IPS-NIHi7 (cell line): ENCODE data around the gene ZSCAN26.
A peak's percentile ranks its signal among the peaks of the same experiment; 100 is the strongest.

ENCODE experiments used
- DNase-seq: peaks from one replicate; pipeline ENCODE4 v3.0.0; 2012; ENCODE audit warnings: mixed read lengths; ENCODE audit errors: extremely low spot score

ZSCAN26 gene

DNA sequence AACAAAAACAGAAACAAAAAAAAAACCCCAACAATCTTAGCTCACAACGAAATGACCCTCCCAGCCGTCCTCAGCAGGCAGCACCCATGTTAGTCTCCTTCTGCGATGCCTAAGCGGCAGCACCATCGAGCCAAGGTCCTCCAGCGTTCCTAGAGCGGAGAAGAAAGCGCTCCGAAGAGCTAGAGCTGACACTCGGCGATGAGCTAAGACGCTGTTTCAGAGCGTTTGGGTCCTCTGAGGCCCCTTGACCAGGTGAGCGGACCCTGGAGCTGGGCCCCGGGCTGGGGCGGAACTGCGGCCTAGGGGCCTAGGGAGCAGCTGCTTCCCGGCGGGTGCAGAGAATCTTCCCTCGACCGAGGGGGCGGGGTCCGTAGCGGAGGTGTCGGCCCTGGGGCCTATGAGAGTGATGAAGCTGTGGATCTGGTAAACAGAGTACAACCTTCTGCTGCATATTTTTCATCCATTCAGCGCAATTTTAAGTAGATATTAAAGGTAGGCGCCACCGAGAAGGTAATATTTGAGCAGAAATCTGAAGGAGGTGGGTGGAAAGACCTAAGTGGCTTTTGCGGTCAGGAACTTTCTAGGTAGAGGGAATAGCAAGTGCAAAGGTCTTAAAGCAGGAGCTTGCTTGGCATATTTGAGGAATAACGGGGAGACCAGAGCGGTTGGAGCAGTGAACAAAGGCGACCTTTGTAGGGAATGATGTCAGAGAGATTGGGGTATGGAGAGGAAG is at the start of gene ZSCAN26:
Gene ZSCAN26 (plus strand): TSS at position 182 of the 733 bp plus-strand sequence. CDS start 4,777 bp downstream, outside the sequence.
- DNase-seq = peak; percentile 81

DNA sequence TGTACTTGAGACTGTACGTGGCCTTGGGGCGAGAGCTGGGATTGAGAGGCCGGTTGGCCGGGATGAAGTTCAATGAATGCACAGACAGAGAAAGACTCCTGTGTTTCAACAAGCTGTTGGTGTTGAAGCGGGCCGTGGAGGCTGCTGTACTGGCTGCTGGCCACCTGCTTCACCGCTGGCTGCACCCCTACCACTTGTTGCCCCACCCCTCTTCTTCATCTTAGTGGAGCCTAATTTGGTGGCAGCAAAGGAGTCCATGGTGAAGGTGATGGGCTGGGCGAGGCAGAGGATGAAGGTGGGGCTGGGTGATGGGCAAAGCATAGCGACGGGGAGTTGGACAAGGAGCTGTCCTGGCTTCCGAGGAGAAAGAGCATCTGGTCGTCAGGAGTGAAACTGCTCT is 49.1 kb upstream of the ZSCAN26 start:
- DNase-seq = no peak

GRCh38 chr6:28218312-28219248 is 48.4 kb upstream of the ZSCAN26 start:
- peak; percentile 79 for DNase-seq

DNA sequence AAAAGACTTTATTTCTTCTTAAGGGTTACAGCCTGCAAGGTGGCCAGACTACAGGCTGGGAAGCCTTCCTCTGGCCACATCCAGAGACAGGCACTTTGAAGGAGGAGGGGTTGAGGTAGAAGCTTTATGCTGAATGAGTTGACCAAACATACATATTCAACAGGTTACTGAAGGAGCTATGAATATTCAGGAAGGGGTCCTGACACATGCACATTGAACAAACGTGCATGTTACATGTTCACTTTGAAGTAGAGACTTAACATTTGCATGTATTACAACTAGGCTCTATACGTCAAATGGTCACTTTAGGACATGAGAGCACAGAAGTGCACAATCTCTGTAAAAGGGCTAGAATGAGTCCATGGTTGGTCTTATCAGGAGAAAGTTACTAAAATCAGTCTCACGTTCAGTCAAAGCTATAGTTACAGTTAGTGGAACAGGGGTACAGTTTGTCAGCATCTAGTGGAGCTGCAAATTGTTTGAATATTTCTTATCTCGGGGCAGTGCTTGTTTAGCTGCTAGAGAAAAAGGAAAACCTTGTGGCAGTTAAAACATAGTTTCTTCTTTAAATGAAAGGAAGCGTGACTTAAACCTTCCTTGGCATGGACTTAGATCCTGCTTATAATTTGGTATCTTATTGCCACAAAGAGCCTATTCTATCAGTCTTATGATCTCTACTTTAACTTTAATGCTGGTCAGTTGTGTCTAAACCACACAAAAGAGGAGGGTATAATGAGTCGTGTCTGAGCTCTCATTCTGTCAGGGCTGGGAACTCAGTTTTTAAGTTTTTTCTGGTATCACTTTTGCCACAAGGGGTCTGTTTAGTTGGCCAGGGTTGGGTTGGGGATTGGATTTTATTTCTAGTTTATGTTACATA is 46.4 kb upstream of the ZSCAN26 start:
- DNase-seq = no peak

- no peak for DNase-seq
These were observed 42.5 kb upstream of the ZSCAN26 start for GRCh38 chr6:28224131-28225055.

DNA sequence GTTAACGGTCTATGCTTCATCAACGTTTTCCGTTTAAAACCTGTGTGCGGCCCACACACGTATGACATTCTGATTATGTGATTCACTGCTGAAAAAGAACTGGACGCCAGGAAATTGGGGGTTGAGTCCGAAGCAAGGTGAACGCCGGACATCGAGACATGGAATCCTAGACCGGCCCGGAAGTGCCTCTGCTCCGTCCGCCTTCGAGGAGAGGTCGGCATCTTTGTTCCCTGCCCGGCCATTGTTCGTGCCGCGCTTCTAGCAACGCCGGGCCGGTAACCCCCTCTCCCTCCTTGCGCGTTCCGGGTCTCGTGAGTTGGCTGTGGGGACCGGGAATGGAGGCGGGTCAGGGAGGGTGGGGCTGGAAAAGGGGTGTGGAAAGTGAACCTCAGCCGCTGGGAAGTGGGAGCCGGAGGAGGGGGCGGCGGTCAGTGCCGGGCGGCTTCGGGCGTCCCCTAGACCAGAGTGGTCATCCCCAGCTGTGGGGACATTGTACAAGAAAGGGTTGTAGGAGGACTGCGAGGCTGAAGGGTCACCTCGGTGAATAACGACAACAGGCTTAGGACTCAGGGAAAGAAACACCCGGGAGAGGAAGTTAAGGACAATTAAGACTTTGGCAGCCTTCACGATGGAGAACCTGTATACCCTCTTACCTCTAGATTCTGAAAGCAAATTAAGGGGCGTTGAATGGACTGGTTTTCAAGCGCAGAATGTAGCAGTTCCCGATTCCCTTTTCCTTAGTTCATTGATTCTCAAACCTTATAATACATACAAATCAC is 41.7 kb upstream of the ZSCAN26 start, which contains the start of gene ZSCAN9:
Gene ZSCAN9 (plus strand): TSS at position 220 of the 779 bp plus-strand sequence. CDS start 1,810 bp downstream, outside the sequence.
- peak; percentile 82 for DNase-seq

DNA sequence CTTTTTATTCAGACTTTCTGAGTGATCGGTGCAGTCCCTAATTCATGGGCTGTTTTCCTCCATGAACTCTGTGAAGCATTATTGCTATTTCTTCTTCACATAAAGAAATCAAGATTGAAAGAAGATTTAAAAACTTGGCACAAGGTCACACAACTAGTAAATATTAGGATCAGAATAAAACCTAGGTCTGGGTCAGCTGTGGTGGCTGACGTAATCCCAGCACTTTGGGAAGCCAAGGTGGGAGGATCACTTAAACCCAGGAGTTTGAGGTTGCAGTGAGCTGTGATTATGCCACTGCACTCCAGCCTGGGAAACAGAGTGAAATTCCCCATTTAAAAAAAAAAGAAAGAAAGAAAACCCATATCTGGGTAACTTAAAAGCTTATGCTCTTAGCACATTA is 40.5 kb upstream of the ZSCAN26 start:
- DNase-seq = no peak

DNA sequence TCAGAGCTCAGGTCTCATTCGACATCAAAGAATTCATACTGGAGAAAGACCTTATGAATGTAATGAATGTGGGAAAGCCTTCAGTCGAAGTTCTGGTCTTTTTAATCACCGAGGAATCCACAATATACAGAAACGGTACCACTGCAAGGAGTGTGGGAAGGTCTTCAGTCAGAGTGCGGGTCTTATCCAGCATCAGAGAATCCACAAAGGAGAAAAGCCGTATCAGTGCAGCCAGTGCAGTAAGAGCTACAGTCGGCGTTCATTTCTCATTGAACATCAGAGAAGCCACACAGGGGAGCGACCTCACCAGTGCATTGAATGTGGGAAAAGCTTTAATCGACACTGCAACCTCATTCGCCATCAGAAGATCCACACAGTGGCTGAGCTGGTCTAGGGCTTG is 34.2 kb upstream of the ZSCAN26 start:
- DNase-seq = no peak

DNA sequence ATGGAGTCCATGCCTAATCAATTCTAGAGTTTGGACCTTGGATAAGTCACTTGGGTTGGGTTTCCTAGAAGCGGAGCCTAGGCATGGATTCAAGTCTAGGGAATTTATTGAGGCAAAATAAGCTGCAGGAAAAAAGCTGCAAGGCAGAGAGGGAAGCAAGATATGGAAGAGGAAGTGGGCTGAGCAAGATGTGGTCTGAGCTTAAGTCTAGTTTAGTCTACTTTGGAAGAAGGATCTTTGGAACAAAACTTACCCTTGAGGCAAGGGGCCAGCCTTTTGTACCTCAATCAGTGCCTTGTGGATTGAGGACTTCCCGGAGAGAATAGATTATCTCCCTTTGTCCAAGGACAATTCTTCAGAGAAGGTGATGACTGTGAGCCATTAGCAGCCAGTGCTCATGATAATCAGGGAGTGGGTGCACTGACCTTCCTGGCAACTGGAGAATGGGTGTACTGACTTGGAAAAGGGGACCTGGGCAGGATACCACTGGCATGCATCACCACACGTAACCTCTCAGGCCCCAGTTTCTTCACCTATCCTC is 31.0 kb upstream of the ZSCAN26 start:
- DNase-seq = no peak

GRCh38 chr6:28239636-28240035 is 27.3 kb upstream of the ZSCAN26 start:
- DNase-seq = no peak

- DNase-seq = no peak
These were observed 26.5 kb upstream of the ZSCAN26 start for GRCh38 chr6:28240471-28240870.

DNA sequence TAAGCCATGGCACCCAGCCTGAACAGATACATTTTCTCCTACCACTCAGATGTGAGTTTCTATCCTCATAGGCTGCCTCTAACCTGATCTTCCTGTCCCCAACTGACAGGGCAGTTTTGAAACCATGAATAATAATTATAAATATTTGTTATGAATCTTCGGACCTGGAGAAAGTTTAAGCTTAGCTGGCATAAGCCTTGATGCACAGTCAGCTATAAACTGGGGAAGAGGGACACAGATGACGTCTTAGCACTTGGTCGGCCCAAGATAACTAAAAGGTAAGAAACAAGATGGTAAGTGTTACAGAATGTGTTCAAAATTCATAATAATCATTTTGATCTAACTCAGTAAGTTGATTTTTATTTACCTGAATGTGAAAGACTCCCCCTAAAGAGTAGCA is 23.0 kb upstream of the ZSCAN26 start:
- no peak for DNase-seq

- DNase-seq = no peak
These were observed 21.6 kb upstream of the ZSCAN26 start for GRCh38 chr6:28245206-28245941.

DNA sequence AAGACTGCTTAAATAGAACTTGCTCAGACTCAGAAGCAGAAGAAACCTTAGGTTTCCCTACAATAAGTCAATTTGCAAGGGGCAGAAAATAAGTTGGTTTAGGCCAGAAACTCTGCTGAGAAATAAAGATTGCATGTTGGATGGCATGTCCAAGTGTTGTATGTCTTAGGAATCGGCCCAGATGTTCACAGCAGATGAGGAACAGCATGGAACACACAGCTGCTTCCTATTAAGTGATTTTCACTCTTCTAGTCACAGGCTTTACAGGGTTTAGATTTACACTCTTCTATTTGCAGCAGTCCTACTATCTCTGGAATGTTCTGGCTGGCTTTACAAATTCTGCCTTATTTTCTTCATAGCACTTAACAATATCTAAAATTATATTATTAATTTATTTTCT is 18.0 kb upstream of the ZSCAN26 start:
- no peak for DNase-seq

DNA sequence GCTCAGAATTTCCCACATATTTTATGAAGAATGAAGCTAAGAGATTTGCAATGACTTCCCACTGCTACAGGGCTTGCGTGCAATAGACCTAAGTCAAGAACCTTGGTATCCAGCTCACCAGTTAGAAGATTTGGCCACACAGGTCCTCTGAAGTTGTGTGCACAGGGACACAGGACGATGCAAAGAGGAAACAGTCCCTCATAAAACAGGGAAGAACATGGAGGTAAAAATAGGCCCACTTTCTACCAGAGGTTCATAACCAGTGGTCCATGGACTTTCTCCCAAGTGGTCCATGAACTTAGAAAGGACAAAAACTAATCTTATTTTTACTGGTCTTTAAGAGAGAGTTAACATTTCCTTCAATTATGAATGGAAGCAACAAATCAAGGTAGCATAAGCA is 16.2 kb upstream of the ZSCAN26 start:
- DNase-seq = no peak

DNA sequence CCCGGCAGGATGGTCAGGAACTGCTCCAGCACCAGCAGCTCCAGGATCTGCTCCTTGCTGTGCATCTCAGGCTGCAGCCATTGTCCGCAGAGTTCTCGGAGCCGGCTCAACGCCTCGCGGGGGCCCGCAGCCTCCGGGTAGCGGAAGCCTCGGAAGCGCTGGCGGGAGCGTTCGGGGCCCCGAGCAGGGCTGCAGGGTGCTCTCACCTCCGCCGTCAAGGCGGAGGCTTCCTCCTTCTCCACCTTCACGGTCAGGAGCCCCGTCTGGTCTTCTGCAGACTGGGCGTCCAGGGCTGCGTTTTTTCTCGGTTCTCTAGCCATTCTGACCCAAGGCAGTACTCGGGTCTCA is 15.3 kb upstream of the ZSCAN26 start:
- peak; percentile 26 for DNase-seq

GRCh38 chr6:28252009-28252975 is 14.7 kb upstream of the ZSCAN26 start, which contains the start of gene ZKSCAN4:
Gene ZKSCAN4 (minus strand): TSS chr6:28252269. CDS start chr6:28251980, 289 bp downstream.
- peak; percentile 90 for DNase-seq

- no peak for DNase-seq
These were observed 12.8 kb upstream of the ZSCAN26 start for GRCh38 chr6:28254121-28254519.
